PFSK-1 (cell line): Measurements from ENCODE around the gene AGMO.

Experiments used
- POLR2AphosphoS5 ChIP-seq: IDR thresholded peaks from 2 replicates; pipeline ENCODE4 v1.6.1; 2012; ENCODE audit warnings: low read depth, mild to moderate bottlenecking, control low read depth, low read length, moderate library complexity
- TF ChIP-seq, protein P1 (sequence below), 2 experiments: IDR thresholded peaks; 2 replicates each; pipeline versions ENCODE4 v1.6.1 to v1.8.0; 2011 to 2012; ENCODE audit warnings: low read depth in 2 of 2, low read length in 2 of 2, control low read depth in 1 of 2, inconsistent platforms in 1 of 2, mild to moderate bottlenecking in 1 of 2, moderate library complexity in 1 of 2; ENCODE audit not compliant: insufficient read depth in 1 of 2

DNA sequence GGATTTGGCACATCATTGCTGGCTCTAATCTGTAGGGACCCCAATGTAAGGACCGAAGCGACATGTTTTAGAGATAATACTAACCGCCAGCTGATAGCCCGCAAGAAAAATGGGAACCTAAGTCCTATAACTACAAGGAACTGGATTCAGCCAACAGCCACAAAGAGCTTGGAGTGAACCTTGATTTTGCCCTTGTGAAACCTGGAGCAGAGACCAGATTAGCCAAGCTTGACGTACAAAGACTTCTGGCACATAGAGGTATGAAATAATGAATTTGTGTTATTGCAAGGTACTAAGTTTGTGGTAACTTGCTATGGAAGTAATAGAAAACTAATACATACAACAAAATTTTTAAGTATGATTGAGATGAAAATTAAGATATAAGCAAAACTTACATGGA, 246.9 kb downstream of the AGMO start:
- TF ChIP-seq POLR2AphosphoS5: no peak
- TF ChIP-seq, protein P1, sequence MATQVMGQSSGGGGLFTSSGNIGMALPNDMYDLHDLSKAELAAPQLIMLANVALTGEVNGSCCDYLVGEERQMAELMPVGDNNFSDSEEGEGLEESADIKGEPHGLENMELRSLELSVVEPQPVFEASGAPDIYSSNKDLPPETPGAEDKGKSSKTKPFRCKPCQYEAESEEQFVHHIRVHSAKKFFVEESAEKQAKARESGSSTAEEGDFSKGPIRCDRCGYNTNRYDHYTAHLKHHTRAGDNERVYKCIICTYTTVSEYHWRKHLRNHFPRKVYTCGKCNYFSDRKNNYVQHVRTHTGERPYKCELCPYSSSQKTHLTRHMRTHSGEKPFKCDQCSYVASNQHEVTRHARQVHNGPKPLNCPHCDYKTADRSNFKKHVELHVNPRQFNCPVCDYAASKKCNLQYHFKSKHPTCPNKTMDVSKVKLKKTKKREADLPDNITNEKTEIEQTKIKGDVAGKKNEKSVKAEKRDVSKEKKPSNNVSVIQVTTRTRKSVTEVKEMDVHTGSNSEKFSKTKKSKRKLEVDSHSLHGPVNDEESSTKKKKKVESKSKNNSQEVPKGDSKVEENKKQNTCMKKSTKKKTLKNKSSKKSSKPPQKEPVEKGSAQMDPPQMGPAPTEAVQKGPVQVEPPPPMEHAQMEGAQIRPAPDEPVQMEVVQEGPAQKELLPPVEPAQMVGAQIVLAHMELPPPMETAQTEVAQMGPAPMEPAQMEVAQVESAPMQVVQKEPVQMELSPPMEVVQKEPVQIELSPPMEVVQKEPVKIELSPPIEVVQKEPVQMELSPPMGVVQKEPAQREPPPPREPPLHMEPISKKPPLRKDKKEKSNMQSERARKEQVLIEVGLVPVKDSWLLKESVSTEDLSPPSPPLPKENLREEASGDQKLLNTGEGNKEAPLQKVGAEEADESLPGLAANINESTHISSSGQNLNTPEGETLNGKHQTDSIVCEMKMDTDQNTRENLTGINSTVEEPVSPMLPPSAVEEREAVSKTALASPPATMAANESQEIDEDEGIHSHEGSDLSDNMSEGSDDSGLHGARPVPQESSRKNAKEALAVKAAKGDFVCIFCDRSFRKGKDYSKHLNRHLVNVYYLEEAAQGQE (IDR thresholded peaks at IDR 0.05; ENCODE audit: insufficient read depth in 1 of 2, low read depth in 2 of 2, low read length in 2 of 2): no peak
